ENCODE measurements around the gene HELB. TPM values are rescaled to one million over a fixed set of nuclear protein-coding genes. Genes with fewer than 3 reads are reported as not detected.

Gene HELB
- total and polyA plus RNA-seq, 10 of the 15 experiments (the other 5 are each of a cell fraction or from before 2014, with no cell fraction given) = 0.58 to 10.0 (median 4.4) TPM

DNA sequence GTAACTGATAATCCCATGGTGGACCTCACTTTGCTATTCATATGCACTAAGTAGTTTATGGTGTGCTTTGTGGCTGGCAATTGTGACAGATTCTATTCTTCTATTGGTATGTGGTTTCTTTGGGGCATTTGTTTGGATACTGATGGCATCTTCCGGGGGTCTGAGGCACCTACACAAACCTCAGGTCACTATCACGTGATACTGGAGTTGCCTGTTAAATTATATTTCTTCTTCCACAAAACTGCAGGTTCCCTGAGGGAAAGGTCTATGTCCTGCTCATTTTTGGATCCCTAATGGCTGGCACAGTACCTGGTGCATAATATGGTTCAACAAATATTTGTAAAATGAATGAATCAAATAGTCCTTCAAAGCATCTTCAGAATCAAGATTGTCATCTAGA, 49.5 kb upstream of the HELB start (continued):
- no peak for TF ChIP-seq ZZZ3 (IDR thresholded peaks at IDR 0.05; ENCODE audit: control insufficient read depth, insufficient read length, low read depth)
- no peak for TF ChIP-seq SIX5 (IDR thresholded peaks at IDR 0.05; ENCODE audit: low read depth, low read length, severe bottlenecking)
- TF ChIP-seq FOXM1 (IDR thresholded peaks at IDR 0.05; ENCODE audit: low read depth, low read length) = no peak

DNA sequence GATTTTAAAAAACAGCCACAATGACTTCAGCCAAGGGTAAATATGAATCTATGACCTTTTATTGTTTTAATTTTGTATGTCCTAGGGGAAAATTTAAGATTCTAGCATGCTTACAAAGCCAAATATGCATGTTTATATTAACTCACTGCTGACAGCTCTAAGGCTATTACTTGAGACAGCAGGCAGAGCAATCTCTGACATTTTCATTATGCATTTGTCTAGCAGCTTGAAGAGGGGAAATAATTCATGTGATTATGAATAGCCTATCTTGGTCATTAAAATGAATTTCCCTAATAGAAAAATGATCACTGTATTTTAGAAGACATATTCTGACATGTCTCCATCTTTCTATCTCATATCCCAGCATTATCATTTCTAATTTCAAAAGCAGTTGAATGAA, 46.6 kb upstream of the HELB start:
- Histone ChIP-seq H2AFZ (ENCODE audit: control insufficient read depth, low read depth, low read length) (no peak overlapping the region), H3K27me3 (replicated peaks in 1 of 2; ENCODE audit: control insufficient read depth in 2 of 2, insufficient read depth in 2 of 2, low read length in 1 of 2) (no peaks in the 10 kb centered on the region), H3K4me3 (no peak overlapping the region), H3K4me1 (ENCODE audit: control insufficient read depth, insufficient read depth, low read length) (no peaks in the 10 kb centered on the region), H3K9me3 (replicated peaks; ENCODE audit: control insufficient read depth, insufficient read depth, low read length) (no peaks in the 10 kb centered on the region), H3K79me2 (ENCODE audit: control insufficient read depth, insufficient read depth, low read length) (no peaks in the 10 kb centered on the region), H3K9ac (ENCODE audit: control insufficient read depth, insufficient read depth, low read length) (no peak overlapping the region), H3K4me2 (ENCODE audit: control insufficient read depth, insufficient read depth) (no peak overlapping the region), H3K27ac (ENCODE audit: control insufficient read depth, insufficient read depth) (no peak overlapping the region), H4K20me1 (ENCODE audit: control insufficient read depth, insufficient read depth) (no peaks in the 10 kb centered on the region), H3K36me3 (ENCODE audit: control insufficient read depth in 2 of 2, insufficient read depth in 2 of 2, low read length in 1 of 2) (no peaks in the 10 kb centered on the region)
- POLR2A ChIA-PET = no interaction called here
- BruUV-seq (replicated peaks) = no TSS peak
- no peak for DNase-seq (ENCODE audit: low read depth, low spot score)
- no peak for ATAC-seq
- no peak for FAIRE-seq
- in situ Hi-C loops (cut with MboI) = no loop called here
- RAD21 ChIA-PET (ENCODE audit: unreplicated experiment) = no interaction called here
- CTCF ChIA-PET = interaction anchor here (1.5 to 2.2 kb wide), 2 partner anchors 14 to 153 kb away, joined by 4 to 8 read pairs; no protein-coding TSS in a partner anchor
- SMC1A ChIA-PET (ENCODE audit: uncharacterized antibody, unreplicated experiment) = no interaction called here
- intact Hi-C loops (cut with micrococcal nuclease; ENCODE audit: unreplicated experiment) = no loop called here
- TF ChIP-seq HDGF (IDR thresholded peaks at IDR 0.05) (no peak), NR2F1 (conservative IDR thresholded peaks at IDR 0.05) (no peak), TBL1XR1 (IDR thresholded peaks at IDR 0.05; ENCODE audit: low read depth, low read length) (no peak), MTA2 (IDR thresholded peaks at IDR 0.05; ENCODE audit: low read depth) (no peak), PAX8 (IDR thresholded peaks at IDR 0.05) (no peak), POLR2AphosphoS5 (IDR thresholded peaks at IDR 0.05; ENCODE audit: low read length) (no peak), KAT2A (conservative IDR thresholded peaks at IDR 0.05; ENCODE audit: control insufficient read depth, low read depth, low read length) (no peak), NFYB (IDR thresholded peaks at IDR 0.05; ENCODE audit: insufficient read depth, low read depth, low read length) (no peak), ZSCAN29 (IDR thresholded peaks at IDR 0.05) (no peak), EED (IDR thresholded peaks at IDR 0.05; ENCODE audit: low read depth) (no peak), ZNF207 (IDR thresholded peaks at IDR 0.05; ENCODE audit: borderline replicate concordance) (no peak), NRF1 (conservative IDR thresholded peaks at IDR 0.05; ENCODE audit: low read depth, low read length) (no peak), FOXM1 (IDR thresholded peaks at IDR 0.05; ENCODE audit: low read depth, low read length) (no peak), HDAC6 (IDR thresholded peaks at IDR 0.05; ENCODE audit: unreplicated experiment) (no peak), EZH2 (IDR thresholded peaks at IDR 0.05; ENCODE audit: borderline replicate concordance, control insufficient read depth, low read depth, low read length) (no peak), CHD2 (IDR thresholded peaks at IDR 0.05; ENCODE audit: borderline replicate concordance, low read depth, low read length) (no peak)
- TF ChIP-seq, protein P1, sequence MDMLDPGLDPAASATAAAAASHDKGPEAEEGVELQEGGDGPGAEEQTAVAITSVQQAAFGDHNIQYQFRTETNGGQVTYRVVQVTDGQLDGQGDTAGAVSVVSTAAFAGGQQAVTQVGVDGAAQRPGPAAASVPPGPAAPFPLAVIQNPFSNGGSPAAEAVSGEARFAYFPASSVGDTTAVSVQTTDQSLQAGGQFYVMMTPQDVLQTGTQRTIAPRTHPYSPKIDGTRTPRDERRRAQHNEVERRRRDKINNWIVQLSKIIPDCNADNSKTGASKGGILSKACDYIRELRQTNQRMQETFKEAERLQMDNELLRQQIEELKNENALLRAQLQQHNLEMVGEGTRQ (IDR thresholded peaks at IDR 0.05; ENCODE audit: borderline replicate concordance, low read depth, low read length) = no peak
- TF ChIP-seq, protein P2, sequence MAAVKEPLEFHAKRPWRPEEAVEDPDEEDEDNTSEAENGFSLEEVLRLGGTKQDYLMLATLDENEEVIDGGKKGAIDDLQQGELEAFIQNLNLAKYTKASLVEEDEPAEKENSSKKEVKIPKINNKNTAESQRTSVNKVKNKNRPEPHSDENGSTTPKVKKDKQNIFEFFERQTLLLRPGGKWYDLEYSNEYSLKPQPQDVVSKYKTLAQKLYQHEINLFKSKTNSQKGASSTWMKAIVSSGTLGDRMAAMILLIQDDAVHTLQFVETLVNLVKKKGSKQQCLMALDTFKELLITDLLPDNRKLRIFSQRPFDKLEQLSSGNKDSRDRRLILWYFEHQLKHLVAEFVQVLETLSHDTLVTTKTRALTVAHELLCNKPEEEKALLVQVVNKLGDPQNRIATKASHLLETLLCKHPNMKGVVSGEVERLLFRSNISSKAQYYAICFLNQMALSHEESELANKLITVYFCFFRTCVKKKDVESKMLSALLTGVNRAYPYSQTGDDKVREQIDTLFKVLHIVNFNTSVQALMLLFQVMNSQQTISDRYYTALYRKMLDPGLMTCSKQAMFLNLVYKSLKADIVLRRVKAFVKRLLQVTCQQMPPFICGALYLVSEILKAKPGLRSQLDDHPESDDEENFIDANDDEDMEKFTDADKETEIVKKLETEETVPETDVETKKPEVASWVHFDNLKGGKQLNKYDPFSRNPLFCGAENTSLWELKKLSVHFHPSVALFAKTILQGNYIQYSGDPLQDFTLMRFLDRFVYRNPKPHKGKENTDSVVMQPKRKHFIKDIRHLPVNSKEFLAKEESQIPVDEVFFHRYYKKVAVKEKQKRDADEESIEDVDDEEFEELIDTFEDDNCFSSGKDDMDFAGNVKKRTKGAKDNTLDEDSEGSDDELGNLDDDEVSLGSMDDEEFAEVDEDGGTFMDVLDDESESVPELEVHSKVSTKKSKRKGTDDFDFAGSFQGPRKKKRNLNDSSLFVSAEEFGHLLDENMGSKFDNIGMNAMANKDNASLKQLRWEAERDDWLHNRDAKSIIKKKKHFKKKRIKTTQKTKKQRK (IDR thresholded peaks at IDR 0.05; ENCODE audit: low read depth, low read length) = no peak
